OCI-LY3 (cell line): ENCODE measurements around the gene MRPL55.

ENCODE experiments used
- H2AFZ ChIP-seq: fragments of 200-600, 300-600 bp; shearing (Covaris generic); 2 replicates; pipeline ENCODE4 v1.6.0; 2014; ENCODE audit warnings: antibody characterized with exemption, low read depth, low read length
- H3K27ac ChIP-seq: fragments of 200-600, 300-600 bp; sonication (generic); 2 replicates; pipeline ENCODE4 v1.5.1; 2014; ENCODE audit warnings: mild to moderate bottlenecking, low read length, moderate library complexity, mixed read lengths
- H3K27me3 ChIP-seq: fragments of 200-600, 300-600 bp; sonication (generic); 2 replicates; pipeline ENCODE4 v1.6.1; 2014; ENCODE audit warnings: low read depth, low read length, mixed read lengths
- H3K36me3 ChIP-seq: fragments of 200-600, 300-600 bp; sonication (generic); replicated peaks from 2 replicates; pipeline ENCODE3; 2014; ENCODE audit warnings: low read depth, low read length, mixed read lengths
- H3K4me1 ChIP-seq: fragments of 300-600, 200-600 bp; sonication (generic); 2 replicates; pipeline ENCODE4 v1.6.1; 2014; ENCODE audit warnings: low read length, mixed read lengths
- H3K4me2 ChIP-seq: fragments of 200-600, 300-600 bp; sonication (generic); 2 replicates; pipeline ENCODE4 v1.6.1; 2014; ENCODE audit warnings: low read length, mixed read lengths
- H3K4me3 ChIP-seq: fragments of 300-600, 200-600 bp; sonication (generic); 2 replicates; pipeline ENCODE4 v1.5.1; 2014; ENCODE audit warnings: antibody characterized with exemption, mild to moderate bottlenecking, low read length, moderate library complexity
- H3K79me2 ChIP-seq: fragments of 300-600, 200-600 bp; shearing (Covaris generic); 2 replicates; pipeline ENCODE4 v1.6.1; 2014; ENCODE audit warnings: mild to moderate bottlenecking, low read length, mixed read lengths
- H3K9ac ChIP-seq: fragments of 300-600, 200-600 bp; shearing (Covaris generic); 2 replicates; pipeline ENCODE4 v1.6.0; 2014; ENCODE audit warnings: mild to moderate bottlenecking, low read length, moderate library complexity
- H3K9me3 ChIP-seq: fragments of 200-600, 300-600 bp; shearing (Covaris generic); 2 replicates; pipeline ENCODE4 v1.6.1; 2014; ENCODE audit warnings: low read length, mixed read lengths; ENCODE audit not compliant: insufficient read depth
- H4K20me1 ChIP-seq: fragments of 200-600, 300-600 bp; sonication (generic); 2 replicates; pipeline ENCODE4 v1.6.1; 2016; ENCODE audit warnings: low read length, mixed read lengths; ENCODE audit not compliant: insufficient read depth
- CTCF ChIP-seq: fragments of 200-600, 300-600 bp; sonication (generic); IDR thresholded peaks from 2 replicates; pipeline ENCODE4 v1.5.1; 2014; ENCODE audit warnings: antibody characterized with exemption, low read length, low read depth
- EZH2phosphoT487 ChIP-seq: fragments of 200-600 bp; shearing (Covaris generic); IDR thresholded peaks from 2 replicates; pipeline ENCODE4 v1.6.1; 2018; ENCODE audit warnings: antibody characterized with exemption, mixed run types, low read depth

The MRPL55 gene

DNA sequence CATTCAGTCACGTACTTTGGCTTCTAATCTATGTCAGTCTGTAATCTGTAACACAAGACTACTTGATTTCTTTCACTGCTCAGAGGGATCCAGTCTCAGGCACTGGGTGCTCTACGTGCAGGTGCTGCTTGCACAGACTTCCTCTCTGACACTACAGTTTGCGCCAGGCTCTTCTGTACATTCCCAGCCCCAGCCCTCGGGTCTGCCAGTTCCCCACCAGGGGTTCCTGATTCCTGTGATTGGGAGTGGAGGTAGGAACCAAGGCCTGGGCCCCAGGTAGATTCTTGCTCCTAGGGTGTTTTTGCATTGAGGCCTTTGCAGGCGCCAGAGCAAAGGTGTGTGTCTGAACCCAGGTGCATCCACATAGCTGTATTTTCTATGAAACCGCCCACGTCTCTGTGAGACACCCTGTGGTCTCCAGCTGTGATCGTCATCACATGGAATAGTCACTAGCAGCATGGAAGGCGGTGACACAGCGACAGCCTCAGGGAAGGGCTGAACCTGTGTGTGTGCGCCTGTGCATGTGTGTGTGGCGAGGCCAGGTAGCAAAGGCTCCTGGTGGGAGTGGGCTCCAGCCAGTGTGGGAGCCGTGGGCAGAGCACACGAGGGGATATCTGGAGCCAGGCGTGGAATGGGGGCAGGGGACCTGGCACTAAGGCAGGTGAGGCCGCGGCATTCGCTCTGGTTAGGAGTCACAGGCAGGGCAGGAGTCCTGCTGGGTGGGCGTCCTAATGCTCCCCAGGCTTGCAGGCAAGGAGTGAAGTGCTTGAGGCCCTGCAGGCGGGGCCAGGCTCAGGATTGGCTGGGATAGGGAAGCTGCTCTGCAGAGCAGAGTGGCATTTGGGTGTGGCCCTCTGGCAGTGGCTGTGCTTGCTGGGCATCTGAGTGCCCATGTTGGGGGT lies 45.8 kb upstream of the MRPL55 start:
- Histone ChIP-seq H3K4me3 (no peak overlapping the region), H2AFZ (no peak overlapping the region), H3K27me3 (no peaks in the 10 kb centered on the region), H3K4me2 (no peak overlapping the region), H3K36me3 (no peaks in the 10 kb centered on the region), H3K9me3 (no peaks in the 10 kb centered on the region), H3K27ac (no peak overlapping the region), H3K4me1 (no peaks in the 10 kb centered on the region), H3K79me2 (no peaks in the 10 kb centered on the region), H4K20me1 (no peaks in the 10 kb centered on the region), H3K9ac (no peak overlapping the region)
- TF ChIP-seq EZH2phosphoT487 (no peak), CTCF (no peak)

- Histone ChIP-seq H2AFZ (no peak overlapping the region), H3K9ac (no peak overlapping the region), H3K9me3 (no peaks in the 10 kb centered on the region), H3K4me3 (no peak overlapping the region), H3K27me3 (no peaks in the 10 kb centered on the region), H3K79me2 (no peaks in the 10 kb centered on the region), H4K20me1 (no peaks in the 10 kb centered on the region), H3K36me3 (no peaks in the 10 kb centered on the region), H3K27ac (no peak overlapping the region), H3K4me2 (no peak overlapping the region), H3K4me1 (no peaks in the 10 kb centered on the region)
- no peak for TF ChIP-seq EZH2phosphoT487
- TF ChIP-seq CTCF: no peak
These were observed 45.0 kb upstream of the MRPL55 start for GRCh38 chr1:228154021-228154669.

GRCh38 chr1:228152918-228153258 lies 43.8 kb upstream of the MRPL55 start:
- Histone ChIP-seq H3K79me2 (no peaks in the 10 kb centered on the region), H3K9me3 (no peaks in the 10 kb centered on the region), H3K4me2 (no peak overlapping the region), H2AFZ (no peak overlapping the region), H3K27me3 (no peaks in the 10 kb centered on the region), H3K36me3 (peaks cover 3% of the 10 kb centered on the region), H3K4me1 (no peaks in the 10 kb centered on the region), H3K9ac (no peak overlapping the region), H3K27ac (no peak overlapping the region), H4K20me1 (peaks cover 3% of the 10 kb centered on the region; the same call in 1 of the 2 replicates), H3K4me3 (no peak overlapping the region)
- TF ChIP-seq CTCF: no peak
- TF ChIP-seq EZH2phosphoT487: no peak

DNA sequence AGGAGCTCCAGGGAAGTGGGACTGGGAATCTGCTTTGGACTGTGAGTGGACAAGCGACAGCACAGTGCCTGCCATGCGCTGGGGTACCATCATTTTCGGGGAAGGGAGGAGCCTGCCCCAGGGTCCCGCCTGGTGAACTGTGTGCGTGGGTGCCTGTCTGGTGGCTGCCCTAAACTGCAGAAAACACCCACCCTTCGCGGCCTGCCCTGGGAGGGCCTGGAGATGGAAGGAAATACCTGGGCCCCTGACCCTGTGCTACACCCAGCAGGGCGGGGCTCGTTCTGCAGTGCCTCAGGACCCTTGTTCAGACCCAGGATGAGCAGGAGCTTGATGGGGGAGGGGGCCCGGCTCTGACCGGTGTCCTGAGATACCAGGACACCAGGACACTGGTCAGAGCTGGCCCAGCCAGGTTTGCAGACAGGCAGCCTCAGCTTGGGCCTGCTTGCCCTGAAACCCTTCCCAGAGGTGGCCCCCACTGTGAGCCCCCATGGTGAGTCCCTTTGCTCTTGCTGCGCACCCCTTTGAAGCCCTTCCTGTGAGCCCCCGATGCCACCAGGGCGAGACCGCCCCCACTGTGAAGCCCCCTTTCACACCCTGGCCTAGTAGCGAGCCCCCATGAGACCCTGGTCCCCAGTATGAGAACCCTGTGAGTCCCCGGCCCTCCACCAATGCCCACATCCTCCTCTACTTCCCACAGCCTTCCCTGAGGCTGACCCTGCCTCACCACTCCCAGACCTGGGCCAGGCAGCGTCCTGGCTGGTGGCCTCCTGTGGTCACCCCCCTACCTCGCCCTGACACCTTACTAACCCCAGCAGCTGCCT lies 43.2 kb upstream of the MRPL55 start:
- no peak overlapping the region for H3K4me3 ChIP-seq
- TF ChIP-seq EZH2phosphoT487 (no peak), CTCF (no peak)
- no peaks in the 10 kb centered on the region for H3K27me3 ChIP-seq
- no peak overlapping the region for H3K27ac ChIP-seq
- H3K9me3 ChIP-seq: no peaks in the 10 kb centered on the region
- H4K20me1 ChIP-seq: peaks cover 3% of the 10 kb centered on the region; the same call in 1 of the 2 replicates
- no peaks in the 10 kb centered on the region for H3K4me1 ChIP-seq
- H3K79me2 ChIP-seq: no peaks in the 10 kb centered on the region
- H3K9ac ChIP-seq: no peak overlapping the region
- no peak overlapping the region for H3K4me2 ChIP-seq
- no peak overlapping the region for H2AFZ ChIP-seq
- H3K36me3 ChIP-seq: peaks cover 3% of the 10 kb centered on the region
